Measurements from ENCODE around the gene KRTAP10-12.

Gene KRTAP10-12

DNA sequence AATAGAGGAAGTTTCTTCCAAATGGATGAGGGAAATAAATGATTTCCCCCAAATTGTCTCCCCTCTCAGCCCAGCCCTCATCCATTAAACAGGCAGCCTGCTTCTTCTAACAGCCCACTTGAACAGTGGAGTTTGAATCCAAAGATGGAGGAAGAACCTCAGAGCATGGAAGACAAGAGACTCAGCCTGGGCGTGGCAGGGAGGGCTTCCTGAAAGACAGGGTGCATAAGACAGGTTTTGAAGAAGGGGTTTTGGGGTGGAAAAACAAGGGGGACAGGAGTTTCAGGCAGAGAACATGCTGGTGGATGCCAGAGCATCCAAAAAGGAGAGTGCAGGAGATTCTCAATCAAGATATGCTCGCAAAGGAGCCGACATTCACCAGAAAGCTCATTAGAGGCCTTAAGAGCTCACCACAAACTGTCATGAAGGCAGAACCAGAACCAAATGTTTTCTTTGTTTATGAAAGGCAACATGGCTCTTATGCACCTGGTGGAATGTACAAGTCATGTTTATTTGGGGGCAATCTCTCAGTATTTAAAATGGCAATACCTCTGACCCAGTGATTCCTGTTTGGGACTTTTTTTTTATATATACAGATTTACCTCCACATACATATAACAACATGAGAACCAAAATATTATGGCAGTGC lies 40.9 kb downstream of the KRTAP10-12 start:
- Histone ChIP-seq H3K27ac (no peak overlapping the region), H3K4me3 (no peak overlapping the region)
- TF ChIP-seq, protein P1, sequence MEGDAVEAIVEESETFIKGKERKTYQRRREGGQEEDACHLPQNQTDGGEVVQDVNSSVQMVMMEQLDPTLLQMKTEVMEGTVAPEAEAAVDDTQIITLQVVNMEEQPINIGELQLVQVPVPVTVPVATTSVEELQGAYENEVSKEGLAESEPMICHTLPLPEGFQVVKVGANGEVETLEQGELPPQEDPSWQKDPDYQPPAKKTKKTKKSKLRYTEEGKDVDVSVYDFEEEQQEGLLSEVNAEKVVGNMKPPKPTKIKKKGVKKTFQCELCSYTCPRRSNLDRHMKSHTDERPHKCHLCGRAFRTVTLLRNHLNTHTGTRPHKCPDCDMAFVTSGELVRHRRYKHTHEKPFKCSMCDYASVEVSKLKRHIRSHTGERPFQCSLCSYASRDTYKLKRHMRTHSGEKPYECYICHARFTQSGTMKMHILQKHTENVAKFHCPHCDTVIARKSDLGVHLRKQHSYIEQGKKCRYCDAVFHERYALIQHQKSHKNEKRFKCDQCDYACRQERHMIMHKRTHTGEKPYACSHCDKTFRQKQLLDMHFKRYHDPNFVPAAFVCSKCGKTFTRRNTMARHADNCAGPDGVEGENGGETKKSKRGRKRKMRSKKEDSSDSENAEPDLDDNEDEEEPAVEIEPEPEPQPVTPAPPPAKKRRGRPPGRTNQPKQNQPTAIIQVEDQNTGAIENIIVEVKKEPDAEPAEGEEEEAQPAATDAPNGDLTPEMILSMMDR (IDR thresholded peaks at IDR 0.05) = no peak
- no peak for DNase-seq (ENCODE audit: low spot score)

DNA sequence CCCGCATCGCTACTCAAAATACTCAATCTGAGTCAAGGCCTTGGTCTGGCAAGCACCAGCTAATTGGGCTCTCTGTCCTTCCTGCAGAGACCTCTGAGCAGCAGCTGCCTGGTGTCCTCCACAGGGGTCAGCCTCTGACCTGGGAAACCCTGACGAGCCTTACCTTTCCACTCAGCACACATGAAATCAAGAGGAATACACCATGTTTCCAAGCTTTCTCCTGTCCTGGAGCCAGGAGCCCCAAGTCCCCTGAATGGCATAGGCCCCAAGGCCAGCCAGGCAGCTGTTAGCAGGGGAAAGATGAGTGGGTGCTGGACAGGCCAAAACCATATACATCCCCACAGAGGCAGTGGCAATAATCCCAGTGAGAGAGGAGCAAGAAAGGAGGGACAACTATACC lies 41.6 kb downstream of the KRTAP10-12 start:
- DNase-seq (ENCODE audit: low spot score) = no peak
- TF ChIP-seq, protein P1 (IDR thresholded peaks at IDR 0.05) = no peak
- Histone ChIP-seq H3K27ac (no peak overlapping the region), H3K4me3 (no peak overlapping the region)

DNA sequence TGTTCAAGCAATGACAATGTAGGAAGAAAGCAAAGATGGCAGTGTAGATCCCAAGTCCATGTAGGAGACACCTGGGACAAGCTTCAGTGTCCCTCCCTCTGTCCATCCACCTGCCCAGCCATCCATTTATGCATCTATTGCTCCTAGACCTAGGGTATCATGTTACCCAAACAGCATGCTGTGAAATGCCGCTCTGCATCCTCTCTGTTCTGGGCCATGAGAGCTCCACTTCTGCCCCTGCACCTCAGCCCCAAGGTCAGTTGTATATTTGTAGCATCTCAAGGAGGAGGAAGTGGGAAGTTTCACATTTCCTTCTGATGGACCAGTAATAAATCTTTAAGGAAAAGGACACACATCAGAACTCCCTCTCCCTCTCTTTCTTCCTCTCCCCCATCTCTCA lies 42.3 kb downstream of the KRTAP10-12 start:
- Histone ChIP-seq H3K4me3 (no peak overlapping the region), H3K27ac (no peak overlapping the region)
- TF ChIP-seq, protein P1 (IDR thresholded peaks at IDR 0.05) = no peak
- no peak for DNase-seq (ENCODE audit: low spot score)

DNA sequence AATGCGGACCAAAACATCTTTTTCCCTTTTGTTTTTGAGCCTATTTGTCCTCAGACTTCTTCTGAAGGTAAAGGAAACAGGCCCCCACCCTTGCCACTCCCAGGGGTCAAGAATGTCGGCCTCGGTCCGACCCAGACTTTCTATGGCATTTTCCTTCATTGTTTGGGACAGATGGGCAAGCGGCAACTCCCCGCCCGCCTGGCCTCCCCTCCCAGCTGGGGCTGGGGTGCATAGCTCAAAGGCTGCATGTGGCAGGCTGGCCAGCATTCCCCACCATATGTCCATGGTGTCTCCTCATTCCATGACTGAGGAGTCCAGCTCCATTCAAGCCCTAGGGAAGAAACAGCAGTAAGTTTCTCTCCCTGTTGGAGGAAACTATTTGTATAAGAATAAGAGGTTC lies 43.8 kb downstream of the KRTAP10-12 start:
- no peak overlapping the region for H3K4me3 ChIP-seq
- TF ChIP-seq, protein P1 (IDR thresholded peaks at IDR 0.05) = no peak
- no peak for DNase-seq (ENCODE audit: low spot score)
- no peak overlapping the region for H3K27ac ChIP-seq

DNA sequence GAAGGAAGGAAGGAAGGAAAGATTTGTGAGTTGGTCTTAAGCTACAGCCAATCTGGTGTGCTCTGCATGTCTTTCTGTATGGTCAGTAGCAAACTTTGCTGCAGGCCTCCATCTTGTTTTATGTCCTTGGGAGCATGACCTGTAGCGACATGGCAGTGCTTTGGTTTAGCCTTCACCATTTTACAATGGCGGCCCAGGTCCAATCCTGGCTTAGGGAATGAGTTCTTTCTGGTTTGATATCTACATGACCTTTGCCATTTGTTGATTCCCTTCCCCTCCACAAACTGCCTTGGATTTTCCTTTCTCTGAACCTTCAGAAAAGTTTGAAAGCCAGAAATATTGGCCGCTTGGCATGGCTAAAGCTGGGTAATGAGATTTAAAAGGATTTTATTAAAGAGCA lies 44.9 kb downstream of the KRTAP10-12 start:
- no peak overlapping the region for H3K4me3 ChIP-seq
- DNase-seq (ENCODE audit: low spot score) = no peak
- no peak overlapping the region for H3K27ac ChIP-seq
- TF ChIP-seq, protein P1 (IDR thresholded peaks at IDR 0.05) = no peak

DNA sequence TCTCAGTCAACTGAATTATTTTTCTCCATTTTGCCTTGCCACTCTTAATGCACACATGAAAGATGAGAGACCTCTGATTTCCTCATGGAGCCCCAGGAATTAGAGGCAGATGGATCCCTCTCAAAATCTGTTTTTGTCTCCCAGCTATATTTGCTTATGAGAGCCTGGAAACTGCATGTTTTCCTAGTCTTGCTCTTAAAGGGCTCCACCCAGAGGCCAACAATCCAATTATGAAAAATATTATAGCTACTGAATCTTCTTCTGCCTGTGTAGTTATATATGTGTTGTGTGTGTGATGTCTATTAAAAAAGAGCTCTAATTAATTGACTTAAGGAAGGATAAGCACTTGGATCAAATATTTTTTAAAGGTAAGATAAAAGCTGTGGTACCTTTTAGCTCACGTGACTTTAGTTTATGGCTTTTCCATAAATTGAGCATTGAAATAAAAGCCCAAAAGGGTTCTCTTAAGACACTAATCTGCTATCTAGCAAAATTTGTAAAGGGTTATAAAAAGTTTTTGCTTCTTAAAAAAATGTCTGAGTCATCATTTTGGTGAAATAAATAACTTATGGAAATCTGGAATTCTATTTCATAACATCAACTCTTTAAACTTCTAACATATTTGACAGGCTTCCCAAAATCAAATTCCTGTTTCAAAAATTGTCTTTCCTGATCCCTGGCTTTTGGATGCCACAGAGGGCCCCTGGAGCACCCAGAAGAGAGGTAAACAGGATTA lies 45.6 kb downstream of the KRTAP10-12 start:
- TF ChIP-seq, protein P1 (IDR thresholded peaks at IDR 0.05) = no peak
- Histone ChIP-seq H3K4me3 (no peak overlapping the region), H3K27ac (no peak overlapping the region)
- no peak for DNase-seq (ENCODE audit: low spot score)
